ENCODE results near the gene SFMBT2. TPM values are rescaled to one million over a fixed set of nuclear protein-coding genes. Genes with fewer than 3 reads are reported as not detected.

Gene SFMBT2
- total RNA-seq, 2 experiments from 2014 or later, result 7.9 to 8.3 TPM

DNA sequence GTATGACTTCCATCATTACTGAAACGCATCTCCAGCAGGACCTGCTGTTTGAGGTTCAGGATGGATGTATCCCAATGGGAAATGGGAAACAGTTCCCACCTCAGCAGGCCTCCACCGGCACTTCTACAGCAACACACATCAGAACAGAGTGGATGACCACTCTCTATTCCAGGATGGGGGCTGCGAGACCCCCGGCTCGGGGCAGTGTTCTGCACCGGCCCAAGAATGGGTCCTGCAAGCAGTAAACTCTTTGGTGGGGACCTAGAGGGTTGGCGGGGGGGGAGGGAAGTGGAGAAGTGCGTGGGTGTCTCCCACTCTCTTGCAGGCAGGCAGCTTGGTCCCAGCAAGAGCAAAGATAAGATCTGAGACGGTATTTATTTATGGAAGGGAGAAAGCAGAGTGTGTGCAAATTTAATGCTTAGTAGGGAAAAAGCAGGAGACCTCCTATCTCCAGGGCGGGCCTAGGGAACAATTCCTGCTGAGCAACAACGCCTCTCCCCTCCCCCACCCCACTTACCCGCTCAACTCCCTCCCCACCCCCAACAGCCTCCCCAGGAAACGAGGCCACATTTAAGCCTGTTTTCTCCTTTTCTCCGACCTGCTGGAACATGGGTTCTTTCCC is 4.0 kb downstream of the SFMBT2 start:
- no peak for DNase-seq (ENCODE audit: low spot score)
- intact Hi-C loops (cut with micrococcal nuclease; ENCODE audit: unreplicated experiment), result no loop called here
- CTCF ChIA-PET (ENCODE audit: unreplicated experiment), result no interaction called here
- Histone ChIP-seq H3K79me2 (ENCODE audit: insufficient read depth, low read depth, low read length) (peaks cover 27% of the 10 kb centered on the region; the same call in 1 of the 2 replicates), H3K36me3 (ENCODE audit: insufficient read depth, low read length) (no peaks in the 10 kb centered on the region), H3K9me2 (ENCODE audit: insufficient read depth, low read length) (no peaks in the 10 kb centered on the region), H3K27ac (ENCODE audit: low read depth, low read length, poor library complexity, severe bottlenecking) (no peak overlapping the region), H2AFZ (ENCODE audit: low read length) (no peak overlapping the region), H3K4me3 (ENCODE audit: low read depth, low read length, poor library complexity, severe bottlenecking) (no peak overlapping the region), H3K4me1 (ENCODE audit: insufficient read depth, low read length, poor library complexity, severe bottlenecking) (peaks cover 16% of the 10 kb centered on the region), H3K4me2 (ENCODE audit: low read length) (no peak overlapping the region), H3K9me3 (ENCODE audit: low read length) (no peaks in the 10 kb centered on the region), H4K20me1 (ENCODE audit: insufficient read depth, low read length) (no peaks in the 10 kb centered on the region)
- TF ChIP-seq, protein P1, sequence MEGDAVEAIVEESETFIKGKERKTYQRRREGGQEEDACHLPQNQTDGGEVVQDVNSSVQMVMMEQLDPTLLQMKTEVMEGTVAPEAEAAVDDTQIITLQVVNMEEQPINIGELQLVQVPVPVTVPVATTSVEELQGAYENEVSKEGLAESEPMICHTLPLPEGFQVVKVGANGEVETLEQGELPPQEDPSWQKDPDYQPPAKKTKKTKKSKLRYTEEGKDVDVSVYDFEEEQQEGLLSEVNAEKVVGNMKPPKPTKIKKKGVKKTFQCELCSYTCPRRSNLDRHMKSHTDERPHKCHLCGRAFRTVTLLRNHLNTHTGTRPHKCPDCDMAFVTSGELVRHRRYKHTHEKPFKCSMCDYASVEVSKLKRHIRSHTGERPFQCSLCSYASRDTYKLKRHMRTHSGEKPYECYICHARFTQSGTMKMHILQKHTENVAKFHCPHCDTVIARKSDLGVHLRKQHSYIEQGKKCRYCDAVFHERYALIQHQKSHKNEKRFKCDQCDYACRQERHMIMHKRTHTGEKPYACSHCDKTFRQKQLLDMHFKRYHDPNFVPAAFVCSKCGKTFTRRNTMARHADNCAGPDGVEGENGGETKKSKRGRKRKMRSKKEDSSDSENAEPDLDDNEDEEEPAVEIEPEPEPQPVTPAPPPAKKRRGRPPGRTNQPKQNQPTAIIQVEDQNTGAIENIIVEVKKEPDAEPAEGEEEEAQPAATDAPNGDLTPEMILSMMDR (conservative IDR thresholded peaks at IDR 0.05; ENCODE audit: low read length), result no peak
- TF ChIP-seq EZH2phosphoT487 (IDR thresholded peaks at IDR 0.05; ENCODE audit: borderline replicate concordance, low read depth, low read length), result no peak
- BruUV-seq (replicated peaks), result no TSS peak
- POLR2A ChIA-PET, result no interaction called here

DNA sequence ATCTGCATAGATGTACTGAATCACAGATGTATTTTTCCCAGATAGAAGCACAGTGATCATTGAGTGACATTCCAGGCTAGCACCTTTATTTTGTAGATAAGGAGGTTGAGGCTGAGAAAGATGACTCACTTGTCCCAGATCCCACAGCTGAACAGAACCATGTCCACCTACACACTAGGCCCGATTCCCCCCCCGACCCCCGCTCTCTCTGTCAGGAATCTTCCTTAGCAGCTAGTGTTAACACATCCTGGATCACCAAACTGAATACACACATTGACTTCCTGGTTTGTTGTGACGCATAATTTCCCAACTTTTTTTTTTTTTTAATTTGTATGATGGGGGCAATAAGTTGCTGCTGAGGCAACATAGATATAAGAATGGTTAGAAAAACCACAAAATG is 5.2 kb downstream of the SFMBT2 start:
- H3K4me3 ChIP-seq (ENCODE audit: low read depth, low read length, poor library complexity, severe bottlenecking), result no peak overlapping the region
- H4K20me1 ChIP-seq (ENCODE audit: insufficient read depth, low read length), result no peaks in the 10 kb centered on the region
- no peak overlapping the region for H2AFZ ChIP-seq (ENCODE audit: low read length)
- H3K27ac ChIP-seq (ENCODE audit: low read depth, low read length, poor library complexity, severe bottlenecking), result no peak overlapping the region
- no TSS peak for BruUV-seq (replicated peaks)
- CTCF ChIA-PET (ENCODE audit: unreplicated experiment), result no interaction called here
- H3K9me2 ChIP-seq (ENCODE audit: insufficient read depth, low read length), result no peaks in the 10 kb centered on the region
- no peaks in the 10 kb centered on the region for H3K36me3 ChIP-seq (ENCODE audit: insufficient read depth, low read length)
- POLR2A ChIA-PET, result interaction anchor here (0.7 kb wide), 1 partner anchor 13 kb away, joined by 3 read pairs; no protein-coding TSS in a partner anchor
- intact Hi-C loops (cut with micrococcal nuclease; ENCODE audit: unreplicated experiment), result no loop called here
- TF ChIP-seq, protein P1 (conservative IDR thresholded peaks at IDR 0.05; ENCODE audit: low read length), result no peak
- TF ChIP-seq EZH2phosphoT487 (IDR thresholded peaks at IDR 0.05; ENCODE audit: borderline replicate concordance, low read depth, low read length), result no peak
- DNase-seq (ENCODE audit: low spot score), result no peak
- peaks cover 27% of the 10 kb centered on the region; the same call in 1 of the 2 replicates for H3K79me2 ChIP-seq (ENCODE audit: insufficient read depth, low read depth, low read length)
- H3K4me1 ChIP-seq (ENCODE audit: insufficient read depth, low read length, poor library complexity, severe bottlenecking), result peaks cover 10% of the 10 kb centered on the region
- no peaks in the 10 kb centered on the region for H3K9me3 ChIP-seq (ENCODE audit: low read length)
- H3K4me2 ChIP-seq (ENCODE audit: low read length), result no peak overlapping the region

DNA sequence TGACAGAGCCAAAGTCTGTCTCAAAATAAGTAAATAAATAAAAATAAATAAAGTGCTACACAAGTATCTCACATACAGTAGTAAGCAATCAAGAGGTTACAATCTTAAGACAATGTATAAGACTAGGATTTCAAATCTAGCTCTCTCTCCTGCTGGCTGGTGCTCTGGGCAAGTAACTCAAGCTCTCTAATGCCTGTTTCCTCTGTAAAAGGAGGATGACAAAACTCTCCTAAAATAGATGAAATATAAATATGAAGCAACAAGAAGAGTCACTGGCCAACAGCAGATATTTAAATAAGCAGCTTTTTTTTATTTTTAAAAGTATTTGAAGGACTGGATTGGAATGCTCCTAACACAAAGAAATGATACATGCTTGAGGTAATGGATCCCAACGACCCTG is 7.2 kb downstream of the SFMBT2 start:
- Histone ChIP-seq H3K9me3 (ENCODE audit: low read length) (no peaks in the 10 kb centered on the region), H3K79me2 (ENCODE audit: insufficient read depth, low read depth, low read length) (peaks cover 14% of the 10 kb centered on the region; the same call in 1 of the 2 replicates)
- CTCF ChIA-PET (ENCODE audit: unreplicated experiment), result no interaction called here

More for the DNA sequence above, 7.2 kb downstream of the SFMBT2 start:
- Histone ChIP-seq H3K4me1 (ENCODE audit: insufficient read depth, low read length, poor library complexity, severe bottlenecking) (peaks cover 2% of the 10 kb centered on the region), H3K27ac (ENCODE audit: low read depth, low read length, poor library complexity, severe bottlenecking) (no peak overlapping the region), H3K9me2 (ENCODE audit: insufficient read depth, low read length) (no peaks in the 10 kb centered on the region), H3K4me3 (ENCODE audit: low read depth, low read length, poor library complexity, severe bottlenecking) (no peak overlapping the region), H3K36me3 (ENCODE audit: insufficient read depth, low read length) (no peaks in the 10 kb centered on the region), H4K20me1 (ENCODE audit: insufficient read depth, low read length) (no peaks in the 10 kb centered on the region; the same call in 1 of the 2 replicates), H2AFZ (ENCODE audit: low read length) (no peak overlapping the region), H3K4me2 (ENCODE audit: low read length) (no peak overlapping the region)
- no TSS peak for BruUV-seq (replicated peaks)
- no peak for TF ChIP-seq EZH2phosphoT487 (IDR thresholded peaks at IDR 0.05; ENCODE audit: borderline replicate concordance, low read depth, low read length)
- TF ChIP-seq, protein P1 (conservative IDR thresholded peaks at IDR 0.05; ENCODE audit: low read length), result no peak
- POLR2A ChIA-PET, result interaction anchor here (1.4 kb wide), 1 partner anchor 14 kb away, joined by 4 read pairs; no protein-coding TSS in a partner anchor
- no peak for DNase-seq (ENCODE audit: low spot score)
- intact Hi-C loops (cut with micrococcal nuclease; ENCODE audit: unreplicated experiment), result no loop called here

Data from OCI-LY7 (cell line).